HepG2 (cell line): ENCODE results near the gene GABBR2. TPM values are rescaled to one million over a fixed set of nuclear protein-coding genes. Genes with fewer than 3 reads are reported as not detected.

Experiments used
- ATAC-seq: fragments of 200-7000 bp; cut with Tn5 transposase; 3 replicates; pipeline ENCODE4 v1.9.1; 2020; ENCODE audit warnings: mild to moderate bottlenecking, moderate library complexity
- BruUV-seq: library from RNA; stranded (reverse); fragments of 400-500 nt; replicated peaks from 2 replicates; lab custom pipeline; 2021; lab: Mats Ljungman, UMichigan
- CTCF ChIA-PET: fragments of 300-600 bp; formaldehyde crosslinking; extraction: SDS; loops from one replicate; lab custom pipeline; 2021; ENCODE audit warnings: low total read pairs, inconsistent platforms, low intra/inter-chr PET ratio; lab: Yijun Ruan, JAX
- POLR2A ChIA-PET: fragments of 350-600 bp; sonication (Branson Sonifier 250); formaldehyde crosslinking; loops from one replicate; lab custom pipeline; 2020; ENCODE audit warnings: antibody characterized with exemption, inconsistent platforms; lab: Yijun Ruan, JAX
- DNase-seq: peaks from one replicate; pipeline ENCODE4 v3.0.0-alpha.2; 2015; ENCODE audit warnings: low spot score
- FAIRE-seq: peaks from 3 replicates; lab custom pipeline; 2011; peaks lifted over from hg19 to GRCh38; lab: Jason Lieb, UNC
- H2AFZ ChIP-seq: one replicate; pipeline ENCODE4 v1.6.1; 2011; ENCODE audit warnings: low read length, inconsistent platforms
- H3K27ac ChIP-seq: fragments of 300-600 bp; 3 replicates; pipeline ENCODE4 v1.8.0; 2011; ENCODE audit warnings: mixed run types, mild to moderate bottlenecking, mixed read lengths, low read length, inconsistent platforms; ENCODE audit not compliant: insufficient read depth; ENCODE audit errors: extremely low read length
- H3K27me3 ChIP-seq, 2 experiments: fragments of 200-600 bp in 1 of 2; 2 replicates in 1 of 2; 3 replicates in 1 of 2; pipeline versions ENCODE4 v1.6.0 to v1.8.0; 2011; ENCODE audit warnings: low read length in 2 of 2, mild to moderate bottlenecking in 2 of 2, moderate library complexity in 2 of 2, inconsistent platforms in 1 of 2; ENCODE audit not compliant: insufficient read depth in 2 of 2, control insufficient read depth in 1 of 2
- H3K36me3 ChIP-seq, 2 experiments: fragments of 200-600 bp in 1 of 2; replicated peaks in 1 of 2; 2 replicates in 1 of 2; 3 replicates in 1 of 2; pipeline versions ENCODE4 v1.5.1 to v1.8.0; 2011; ENCODE audit warnings: low read length in 2 of 2, inconsistent platforms in 1 of 2; ENCODE audit not compliant: insufficient read depth in 2 of 2, control insufficient read depth in 1 of 2
- H3K4me1 ChIP-seq: 2 replicates; pipeline ENCODE4 v1.5.1; 2012; ENCODE audit warnings: low read length, inconsistent platforms; ENCODE audit not compliant: insufficient read depth
- H3K4me2 ChIP-seq: 2 replicates; pipeline ENCODE4 v1.6.0; 2011; ENCODE audit warnings: low read depth, low read length, inconsistent platforms
- H3K4me3 ChIP-seq, 3 experiments: fragments of 200-600 bp in 1 of 3; sonication (generic), shearing (Covaris generic) in 1 of 3; replicated peaks in 1 of 3; 2 replicates each; pipeline ENCODE4 v1.5.1; 2011 to 2016; ENCODE audit warnings: low read length in 3 of 3, inconsistent platforms in 2 of 3, low read depth in 2 of 3, mild to moderate bottlenecking in 2 of 3, control low read depth in 1 of 3, mixed read lengths in 1 of 3; ENCODE audit not compliant: insufficient read depth in 1 of 3
- H3K79me2 ChIP-seq: one replicate; pipeline ENCODE4 v1.6.1; 2011; ENCODE audit warnings: low read length, inconsistent platforms; ENCODE audit not compliant: insufficient read depth
- H3K9ac ChIP-seq: 2 replicates; pipeline ENCODE4 v1.6.0; 2011; ENCODE audit warnings: mild to moderate bottlenecking, low read depth, low read length, inconsistent platforms; ENCODE audit not compliant: insufficient read depth
- H3K9me3 ChIP-seq: 2 replicates; pipeline ENCODE4 v1.5.1; 2012; ENCODE audit warnings: mild to moderate bottlenecking, low read length
- H4K20me1 ChIP-seq: 2 replicates; pipeline ENCODE4 v1.6.0; 2011; ENCODE audit warnings: inconsistent platforms, mild to moderate bottlenecking, low read length, moderate library complexity; ENCODE audit not compliant: insufficient read depth
- CCAR2 ChIP-seq: fragments of 200-400 bp; formaldehyde crosslinking; optimal IDR thresholded peaks from 2 replicates; pipeline ENCODE3; 2018; ENCODE audit warnings: low read depth, mild to moderate bottlenecking, low read length, moderate library complexity
- NAIF1 ChIP-seq: sonication (generic); formaldehyde crosslinking; IDR thresholded peaks from 2 replicates; pipeline ENCODE4 v1.5.0; 2020; ENCODE audit warnings: mild to moderate bottlenecking, missing genetic modification reagents, borderline replicate concordance
- PLRG1 ChIP-seq: fragments of 450-650 bp; conservative IDR thresholded peaks from 2 replicates; pipeline ENCODE4 v1.6.1; 2016
- RORA ChIP-seq: sonication (generic); formaldehyde crosslinking; IDR thresholded peaks from 2 replicates; pipeline ENCODE4 v1.5.0; 2020; ENCODE audit warnings: mild to moderate bottlenecking, missing genetic modification reagents, moderate library complexity
- SMARCC2 ChIP-seq: fragments of 450-650 bp; IDR thresholded peaks from 2 replicates; pipeline ENCODE4 v1.6.1; 2017; ENCODE audit warnings: antibody characterized with exemption, mild to moderate bottlenecking
- SP1 ChIP-seq, 2 experiments: fragments of 450-650 bp in 1 of 2; sonication (generic) in 1 of 2; formaldehyde crosslinking in 1 of 2; IDR thresholded peaks; 2 replicates each; pipeline versions ENCODE4 v1.4.0 to v1.6.1; 2016 to 2020; ENCODE audit warnings: missing genetic modification reagents in 1 of 2
- ZNF446 ChIP-seq: sonication (generic); formaldehyde crosslinking; IDR thresholded peaks from 2 replicates; pipeline ENCODE4 v1.5.0; 2020; ENCODE audit warnings: mild to moderate bottlenecking, missing genetic modification reagents
- ZNF558 ChIP-seq: sonication (generic); formaldehyde crosslinking; IDR thresholded peaks from 2 replicates; pipeline ENCODE4 v1.9.0; 2022; ENCODE audit warnings: mild to moderate bottlenecking, missing genetic modification reagents, borderline replicate concordance
- ZNF644 ChIP-seq: IDR thresholded peaks from 2 replicates; pipeline ENCODE4 v1.6.1; 2016; ENCODE audit warnings: low read depth
- ZNF782 ChIP-seq: sonication (generic); formaldehyde crosslinking; IDR thresholded peaks from 2 replicates; pipeline ENCODE4 v1.4.0; 2020; ENCODE audit warnings: missing genetic modification reagents, mild to moderate bottlenecking, borderline replicate concordance
- ZNF850 ChIP-seq: sonication (generic); formaldehyde crosslinking; conservative IDR thresholded peaks from 2 replicates; pipeline ENCODE4 v1.9.0; 2021; ENCODE audit warnings: mild to moderate bottlenecking, missing genetic modification reagents
- ZSCAN22 ChIP-seq: sonication (generic); formaldehyde crosslinking; IDR thresholded peaks from 2 replicates; pipeline ENCODE4 v1.4.0; 2020; ENCODE audit warnings: mild to moderate bottlenecking, missing genetic modification reagents
- ZSCAN30 ChIP-seq: sonication (generic); formaldehyde crosslinking; IDR thresholded peaks from 2 replicates; pipeline ENCODE4 v1.5.0; 2020; ENCODE audit warnings: mild to moderate bottlenecking, missing genetic modification reagents
- WGBS: methylation state at CpG from one replicate; pipeline ENCODE4 v1.1.6; 2017; ENCODE audit warnings: low lambda C conversion rate; 5-methylcytosine and 5-hydroxymethylcytosine counted together
- in situ Hi-C: cut with HindIII; loops from 2 replicates; pipeline ENCODE4 v1.10.0; 2017; ENCODE audit warnings: low pct_unique_long_range_greater_than_20kb; ENCODE audit not compliant: extremely low pct_ligation_motif_present
- intact Hi-C: fragments of 100-400 bp; cut with micrococcal nuclease; formaldehyde crosslinking; loops from one replicate; pipeline ENCODE4 v1.10.0; 2022; ENCODE audit not compliant: unreplicated experiment
- polyA plus RNA-seq, 8 experiments: library from polyadenylated mRNA; depleted of rRNA in 3 of 8; stranded (reverse) in 7 of 8; unstranded in 1 of 8; fragments of >200 nt; fragmentation: Illumina TruSeq in 4 of 8; extraction: Trizol in 4 of 8; gene quantifications; 2 replicates each; pipeline versions ENCODE4 v1.2.1 to v1.2.3, GENCODE V29; 2011 to 2016; ENCODE audit warnings: low read depth in 4 of 8, missing spikeins in 1 of 8, mixed read lengths in 1 of 8; ENCODE audit not compliant: insufficient read depth in 1 of 8
- total RNA-seq, 5 experiments: library from RNA; depleted of rRNA; stranded (reverse); fragments of >200 nt; fragmentation: Illumina TruSeq; extraction: Trizol; gene quantifications; 2 replicates each; pipeline ENCODE4 v1.2.3, GENCODE V29; 2016; ENCODE audit warnings: low read depth in 1 of 5
- TF ChIP-seq, protein P1 (sequence below): IDR thresholded peaks from 2 replicates; pipeline ENCODE4 v1.6.1; 2012; ENCODE audit warnings: low read depth, low read length, improper control_type of control experiment
- TF ChIP-seq, protein P2 (sequence below): sonication (generic); formaldehyde crosslinking; IDR thresholded peaks from 2 replicates; pipeline ENCODE4 v1.5.1; 2020; ENCODE audit warnings: mild to moderate bottlenecking, missing genetic modification reagents, borderline replicate concordance

GABBR2 gene
- total and polyA plus RNA-seq, 2 of the 13 experiments (the other 11 are each of a cell fraction or from before 2014, with no cell fraction given), result 0.02 TPM; not detected in 1

DNA sequence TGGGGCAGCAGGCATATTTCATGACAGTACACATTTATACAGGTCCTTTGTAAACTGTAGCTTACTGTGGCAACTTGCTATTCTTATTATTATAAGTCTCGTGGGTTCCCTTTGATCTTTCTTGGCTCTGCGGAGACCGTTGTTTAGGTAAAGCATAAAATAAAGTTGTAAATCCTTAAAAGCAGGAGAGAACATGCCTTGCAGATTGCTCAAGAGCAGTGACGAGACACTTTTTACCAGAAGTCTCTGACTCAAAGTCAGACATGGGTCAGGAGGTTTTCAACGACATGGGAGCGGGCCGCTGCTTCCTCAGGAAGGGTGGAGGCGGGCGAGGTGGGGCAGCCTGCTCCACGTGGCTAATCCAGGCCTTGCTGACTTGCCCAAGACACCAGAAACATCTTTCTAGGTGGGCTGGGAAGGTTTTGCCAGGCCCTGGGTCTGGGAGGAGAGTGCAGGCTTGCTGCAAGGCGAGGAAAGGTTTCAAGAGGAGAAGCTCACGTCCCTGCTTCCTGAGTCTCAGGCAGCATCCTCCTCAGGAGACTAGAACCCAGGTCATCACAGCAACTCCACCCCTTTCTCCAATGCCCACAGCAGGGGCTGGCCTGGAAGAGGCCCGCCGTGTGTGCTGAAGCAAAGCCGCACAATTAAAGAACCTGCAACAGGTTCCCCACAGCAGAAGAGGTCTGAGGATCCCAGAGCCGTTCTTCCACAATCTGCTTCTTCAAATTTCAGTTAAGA is 459.8 kb downstream of the GABBR2 start:
- Histone ChIP-seq H3K9ac (no peak overlapping the region), H3K4me1 (peaks cover 1% of the 10 kb centered on the region), H3K27me3 (no peaks in the 10 kb centered on the region), H3K79me2 (no peaks in the 10 kb centered on the region), H3K36me3 (no peaks in the 10 kb centered on the region; a peak in 1 of 5 replicates), H2AFZ (no peak overlapping the region), H3K4me2 (no peak overlapping the region), H3K27ac (no peak overlapping the region), H3K4me3 (no peak overlapping the region), H3K9me3 (no peaks in the 10 kb centered on the region), H4K20me1 (no peaks in the 10 kb centered on the region)
- POLR2A ChIA-PET, result no interaction called here
- intact Hi-C loops, result no loop called here
- ATAC-seq, result no peak
- BruUV-seq, result no TSS peak
- TF ChIP-seq ZNF446 (CRISPR knock-in tag) (no peak), RORA (no peak), NAIF1 (CRISPR knock-in tag) (no peak), SMARCC2 (no peak), PLRG1 (no peak)
- CTCF ChIA-PET, result no interaction called here
- 91% methylated on average over 12 of the region's 16 CpGs for WGBS
- in situ Hi-C loops, result no loop called here
- FAIRE-seq, result no peak
- no peak for DNase-seq

DNA sequence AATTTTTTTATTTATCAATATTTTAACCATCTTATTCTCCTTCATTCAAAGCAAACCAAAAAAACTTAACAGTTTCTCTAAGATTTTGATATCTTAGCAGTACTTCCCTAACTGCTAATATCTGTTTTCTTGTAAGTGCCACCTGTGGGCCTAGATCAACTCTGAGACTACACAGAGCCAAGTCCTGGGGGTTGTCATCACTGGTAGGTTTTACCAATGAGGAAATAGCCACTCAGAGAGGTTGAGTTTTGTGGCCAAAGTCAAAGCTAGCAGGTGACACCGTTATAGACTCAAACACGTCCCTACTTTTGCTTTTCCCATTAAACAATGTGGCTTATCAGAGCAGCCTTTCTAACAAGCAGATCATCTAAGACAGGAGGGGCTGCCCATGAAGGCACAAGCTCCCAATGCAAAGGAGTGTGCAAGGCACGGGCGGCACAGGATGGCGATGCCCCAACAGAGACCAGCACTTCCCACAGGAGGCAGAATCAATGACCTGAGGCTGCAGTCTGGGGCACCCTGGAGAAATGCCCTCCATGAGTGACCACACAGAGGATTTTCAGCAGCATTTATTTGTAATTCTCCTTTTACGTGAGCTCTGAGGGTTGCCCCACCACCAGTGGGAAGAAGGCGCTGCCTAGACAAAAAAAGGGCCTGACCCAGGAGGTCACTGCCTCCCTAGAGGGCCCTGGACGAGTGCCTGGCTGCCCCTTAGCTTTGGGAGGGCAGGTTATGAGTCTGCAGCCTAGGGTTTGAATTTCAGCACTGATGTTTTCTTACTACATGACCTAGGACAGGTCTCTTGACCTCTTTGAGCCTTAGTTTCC is 460.7 kb downstream of the GABBR2 start:
- CTCF ChIA-PET, result no interaction called here
- no peak for TF ChIP-seq SP1 (IDR thresholded peaks at IDR 0.05)
- TF ChIP-seq SP1 (CRISPR knock-in tag; IDR thresholded peaks at IDR 0.05), result no peak
- TF ChIP-seq ZSCAN30 (CRISPR knock-in tag), result no peak
- TF ChIP-seq ZNF782, result no peak
- TF ChIP-seq ZNF644 (CRISPR knock-in tag), result no peak
- no peak for TF ChIP-seq PLRG1
- TF ChIP-seq CCAR2, result no peak
- no peak for TF ChIP-seq ZNF850
- TF ChIP-seq, protein P1, sequence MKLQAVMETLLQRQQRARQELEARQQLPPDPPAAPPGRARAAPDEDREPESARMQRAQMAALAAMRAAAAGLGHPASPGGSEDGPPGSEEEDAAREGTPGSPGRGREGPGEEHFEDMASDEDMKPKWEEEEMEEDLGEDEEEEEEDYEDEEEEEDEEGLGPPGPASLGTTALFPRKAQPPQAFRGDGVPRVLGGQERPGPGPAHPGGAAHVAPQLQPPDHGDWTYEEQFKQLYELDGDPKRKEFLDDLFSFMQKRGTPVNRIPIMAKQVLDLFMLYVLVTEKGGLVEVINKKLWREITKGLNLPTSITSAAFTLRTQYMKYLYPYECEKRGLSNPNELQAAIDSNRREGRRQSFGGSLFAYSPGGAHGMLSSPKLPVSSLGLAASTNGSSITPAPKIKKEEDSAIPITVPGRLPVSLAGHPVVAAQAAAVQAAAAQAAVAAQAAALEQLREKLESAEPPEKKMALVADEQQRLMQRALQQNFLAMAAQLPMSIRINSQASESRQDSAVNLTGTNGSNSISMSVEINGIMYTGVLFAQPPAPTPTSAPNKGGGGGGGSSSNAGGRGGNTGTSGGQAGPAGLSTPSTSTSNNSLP, result no peak
- TF ChIP-seq ZSCAN22, result no peak
- TF ChIP-seq ZNF558 (CRISPR knock-in tag), result no peak
- TF ChIP-seq, protein P2, sequence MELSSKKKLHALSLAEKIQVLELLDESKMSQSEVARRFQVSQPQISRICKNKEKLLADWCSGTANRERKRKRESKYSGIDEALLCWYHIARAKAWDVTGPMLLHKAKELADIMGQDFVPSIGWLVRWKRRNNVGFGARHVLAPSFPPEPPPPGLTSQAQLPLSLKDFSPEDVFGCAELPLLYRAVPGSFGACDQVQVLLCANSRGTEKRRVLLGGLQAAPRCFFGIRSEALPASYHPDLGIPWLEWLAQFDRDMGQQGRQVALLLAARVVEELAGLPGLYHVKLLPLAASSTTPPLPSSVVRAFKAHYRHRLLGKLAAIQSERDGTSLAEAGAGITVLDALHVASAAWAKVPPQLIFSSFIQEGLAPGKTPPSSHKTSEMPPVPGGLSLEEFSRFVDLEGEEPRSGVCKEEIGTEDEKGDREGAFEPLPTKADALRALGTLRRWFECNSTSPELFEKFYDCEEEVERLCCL (CRISPR knock-in tag), result no peak

More for the DNA sequence above, 460.7 kb downstream of the GABBR2 start:
- Histone ChIP-seq H4K20me1 (no peaks in the 10 kb centered on the region), H3K9ac (no peak overlapping the region), H3K4me3 (no peak overlapping the region), H3K27me3 (no peaks in the 10 kb centered on the region), H3K4me1 (no peaks in the 10 kb centered on the region), H3K27ac (no peak overlapping the region), H3K36me3 (no peaks in the 10 kb centered on the region; a peak in 1 of 5 replicates), H2AFZ (no peak overlapping the region), H3K9me3 (no peaks in the 10 kb centered on the region), H3K79me2 (no peaks in the 10 kb centered on the region), H3K4me2 (no peak overlapping the region)
- FAIRE-seq (no peak), ATAC-seq (no peak), DNase-seq (no peak)
- WGBS, result 89% methylated on average over 8 of the region's 8 CpGs
- POLR2A ChIA-PET, result no interaction called here
- no TSS peak for BruUV-seq
- in situ Hi-C loops, result no loop called here
- intact Hi-C loops, result no loop called here
